HEK293 (cell line): ENCODE data around the gene DNAL4.

Experiments used
- CTCF ChIA-PET: fragments of 350-600 bp; formaldehyde crosslinking; extraction: SDS; loops from one replicate; lab custom pipeline; 2021; ENCODE audit warnings: antibody characterized with exemption; lab: Yijun Ruan, JAX
- POLR2A ChIA-PET: fragments of 300-600 bp; formaldehyde crosslinking; extraction: SDS; loops from one replicate; lab custom pipeline; 2020; ENCODE audit warnings: antibody characterized with exemption, inconsistent platforms; lab: Yijun Ruan, JAX
- H3K27ac ChIP-seq: fragments of 200-500 bp; sonication (Bioruptor generic); 2 replicates; pipeline ENCODE4 v1.5.1; 2014; ENCODE audit warnings: low read depth, low read length, control low read depth, inconsistent platforms; ENCODE audit errors: extremely low read depth
- H3K36me3 ChIP-seq, 2 experiments: fragments of 200-500 bp in 1 of 2; sonication (Bioruptor generic) in 1 of 2; 1 replicate in 1 of 2; 2 replicates in 1 of 2; pipeline ENCODE4 v1.5.1; 2014 to 2017; ENCODE audit warnings: inconsistent platforms in 2 of 2, low read length in 2 of 2; ENCODE audit not compliant: control insufficient read depth in 2 of 2, insufficient read depth in 1 of 2
- H3K4me1 ChIP-seq: fragments of 200-500 bp; sonication (Bioruptor generic); 2 replicates; pipeline ENCODE4 v1.5.1; 2014; ENCODE audit warnings: mild to moderate bottlenecking, low read length, inconsistent platforms; ENCODE audit not compliant: control insufficient read depth, insufficient read depth
- H3K4me3 ChIP-seq: 2 replicates; pipeline ENCODE4 v1.5.1; 2011; ENCODE audit warnings: low read depth, mild to moderate bottlenecking, control low read depth, low read length, moderate library complexity
- H3K9me3 ChIP-seq: fragments of 200-500 bp; sonication (Bioruptor generic); 2 replicates; pipeline ENCODE4 v1.5.1; 2014; ENCODE audit warnings: low read depth, low read length, inconsistent platforms; ENCODE audit not compliant: control insufficient read depth, insufficient read depth
- BCL11A ChIP-seq: fragments of 450-650 bp; formaldehyde crosslinking; IDR thresholded peaks from 2 replicates; pipeline ENCODE4 v1.5.1; 2016; ENCODE audit warnings: low read depth, missing biosample characterization, missing genetic modification characterization
- KLF9 ChIP-seq: fragments of 450-650 bp; formaldehyde crosslinking; IDR thresholded peaks from 2 replicates; pipeline ENCODE4 v1.5.1; 2016; ENCODE audit warnings: missing biosample characterization, missing genetic modification characterization, low read depth
- SP2 ChIP-seq: fragments of 450-650 bp; formaldehyde crosslinking; IDR thresholded peaks from 2 replicates; pipeline ENCODE4 v1.5.1; 2016; ENCODE audit warnings: missing biosample characterization, missing genetic modification characterization
- SP3 ChIP-seq: fragments of 450-650 bp; formaldehyde crosslinking; IDR thresholded peaks from 2 replicates; pipeline ENCODE4 v1.5.1; 2016; ENCODE audit warnings: missing biosample characterization, missing genetic modification characterization
- ZBTB7A ChIP-seq: fragments of 450-650 bp; formaldehyde crosslinking; IDR thresholded peaks from 2 replicates; pipeline ENCODE4 v1.5.1; 2016; ENCODE audit warnings: low read depth, missing biosample characterization, missing genetic modification characterization
- ZFHX2 ChIP-seq: fragments of 450-650 bp; formaldehyde crosslinking; conservative IDR thresholded peaks from 2 replicates; pipeline ENCODE4 v1.5.1; 2016; ENCODE audit warnings: missing biosample characterization, missing genetic modification characterization
- ZIC2 ChIP-seq: fragments of 450-650 bp; formaldehyde crosslinking; IDR thresholded peaks from 2 replicates; pipeline ENCODE4 v1.5.1; 2016; ENCODE audit warnings: missing biosample characterization, missing genetic modification characterization
- ZNF132 ChIP-seq: fragments of 450-650 bp; formaldehyde crosslinking; IDR thresholded peaks from 2 replicates; pipeline ENCODE4 v1.5.1; 2017; ENCODE audit warnings: missing biosample characterization, missing genetic modification characterization, borderline replicate concordance
- ZNF140 ChIP-seq: fragments of 450-650 bp; formaldehyde crosslinking; IDR thresholded peaks from 2 replicates; pipeline ENCODE4 v1.5.1; 2016; ENCODE audit warnings: missing biosample characterization, missing genetic modification characterization
- ZNF266 ChIP-seq: fragments of 450-650 bp; formaldehyde crosslinking; IDR thresholded peaks from 2 replicates; pipeline ENCODE4 v1.5.1; 2016; ENCODE audit warnings: missing biosample characterization, missing genetic modification characterization, low read depth
- ZNF354C ChIP-seq: fragments of 450-650 bp; formaldehyde crosslinking; IDR thresholded peaks from 2 replicates; pipeline ENCODE4 v1.5.1; 2016; ENCODE audit warnings: missing biosample characterization, missing genetic modification characterization, low read depth, borderline replicate concordance
- ZNF426 ChIP-seq: fragments of 450-650 bp; formaldehyde crosslinking; IDR thresholded peaks from 2 replicates; pipeline ENCODE4 v1.5.1; 2017; ENCODE audit warnings: missing biosample characterization, missing genetic modification characterization, mild to moderate bottlenecking, inconsistent platforms, moderate library complexity
- ZNF596 ChIP-seq: fragments of 450-650 bp; IDR thresholded peaks from 2 replicates; pipeline ENCODE4 v1.5.0; 2018; ENCODE audit warnings: missing biosample characterization, mild to moderate bottlenecking, missing genetic modification characterization, moderate library complexity
- ZNF629 ChIP-seq: fragments of 450-650 bp; formaldehyde crosslinking; IDR thresholded peaks from 2 replicates; pipeline ENCODE4 v1.5.1; 2017; ENCODE audit warnings: missing biosample characterization, missing genetic modification characterization
- ZNF707 ChIP-seq: fragments of 450-650 bp; formaldehyde crosslinking; IDR thresholded peaks from 2 replicates; pipeline ENCODE4 v1.5.1; 2016; ENCODE audit warnings: missing biosample characterization, missing genetic modification characterization
- ZNF792 ChIP-seq: fragments of 450-650 bp; formaldehyde crosslinking; IDR thresholded peaks from 2 replicates; pipeline ENCODE4 v1.5.1; 2016; ENCODE audit warnings: missing biosample characterization, missing genetic modification characterization
- ZSCAN30 ChIP-seq: fragments of 450-650 bp; IDR thresholded peaks from 2 replicates; pipeline ENCODE4 v1.5.1; 2018; ENCODE audit warnings: missing biosample characterization, mild to moderate bottlenecking, missing genetic modification characterization, moderate library complexity
- TF ChIP-seq, protein P1 (sequence below): fragments of 450-650 bp; formaldehyde crosslinking; IDR thresholded peaks from 2 replicates; pipeline ENCODE4 v1.5.1; 2016; ENCODE audit warnings: missing biosample characterization, missing genetic modification characterization
- TF ChIP-seq, protein P2 (sequence below): fragments of 450-650 bp; formaldehyde crosslinking; IDR thresholded peaks from 2 replicates; pipeline ENCODE4 v1.5.1; 2017; ENCODE audit warnings: missing biosample characterization, missing genetic modification characterization
- TF ChIP-seq, protein P3 (sequence below): fragments of 450-650 bp; formaldehyde crosslinking; IDR thresholded peaks from 2 replicates; pipeline ENCODE4 v1.5.1; 2016; ENCODE audit warnings: missing biosample characterization, missing genetic modification characterization

Gene DNAL4

DNA sequence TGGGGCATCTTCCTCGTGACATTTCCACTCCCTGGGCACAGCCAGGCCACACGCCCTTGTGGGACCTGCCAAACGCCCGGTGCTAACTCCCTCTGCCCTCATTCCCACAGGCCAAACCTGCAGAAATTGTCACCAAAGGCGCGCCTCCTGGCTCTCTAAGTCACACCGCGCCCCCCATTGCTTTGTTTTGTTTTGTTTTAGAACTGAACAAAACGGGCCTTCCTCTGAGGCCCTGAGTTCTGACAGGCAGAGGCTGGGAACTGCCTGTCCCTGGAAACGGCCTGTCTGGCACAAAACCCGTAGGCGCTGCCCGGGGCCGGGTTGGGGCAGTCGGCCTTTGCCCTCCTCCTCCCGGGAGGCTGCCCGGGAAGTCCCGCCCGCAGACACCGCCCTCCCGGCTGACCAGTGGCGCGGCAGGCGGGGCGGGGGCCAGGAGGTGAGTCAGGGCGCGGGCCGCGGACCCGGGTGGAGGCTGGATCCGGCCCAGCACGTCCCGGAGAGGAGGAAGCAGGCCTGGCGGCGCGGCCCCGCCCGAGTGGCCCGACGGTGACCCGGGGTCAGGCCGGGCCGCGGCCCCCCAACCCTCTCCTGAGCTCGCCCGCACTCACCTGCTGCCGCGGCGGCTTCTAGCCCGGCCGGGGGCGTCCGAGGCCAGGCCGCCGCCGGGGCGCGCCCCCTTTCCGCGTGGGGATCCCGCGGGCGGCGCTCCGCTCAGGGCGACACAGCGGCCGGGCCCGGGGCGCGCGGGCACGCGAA lies 38.6 kb downstream of the DNAL4 start (continued):
- TF ChIP-seq ZNF140 (no peak), ZNF132 (tag by site-specific recombination) (no peak), ZNF792 (tag by site-specific recombination) (no peak), ZNF266 (tag by site-specific recombination) (no peak), ZNF596 (no peak), ZNF629 (peak; percentile 58), ZSCAN30 (tag by site-specific recombination) (peak; percentile 22; the same call in 1 of the 2 replicates), SP2 (tag by site-specific recombination) (peak; percentile 81), ZFHX2 (0 out of 2 replicates have a peak, but pooled peaks have one; percentile 8), SP3 (peak; percentile 63)
- TF ChIP-seq, protein P1, sequence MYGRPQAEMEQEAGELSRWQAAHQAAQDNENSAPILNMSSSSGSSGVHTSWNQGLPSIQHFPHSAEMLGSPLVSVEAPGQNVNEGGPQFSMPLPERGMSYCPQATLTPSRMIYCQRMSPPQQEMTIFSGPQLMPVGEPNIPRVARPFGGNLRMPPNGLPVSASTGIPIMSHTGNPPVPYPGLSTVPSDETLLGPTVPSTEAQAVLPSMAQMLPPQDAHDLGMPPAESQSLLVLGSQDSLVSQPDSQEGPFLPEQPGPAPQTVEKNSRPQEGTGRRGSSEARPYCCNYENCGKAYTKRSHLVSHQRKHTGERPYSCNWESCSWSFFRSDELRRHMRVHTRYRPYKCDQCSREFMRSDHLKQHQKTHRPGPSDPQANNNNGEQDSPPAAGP (tag by site-specific recombination) = peak; percentile 34; the same call in 1 of the 2 replicates
- TF ChIP-seq, all 188 proteins: peak for 23

DNA sequence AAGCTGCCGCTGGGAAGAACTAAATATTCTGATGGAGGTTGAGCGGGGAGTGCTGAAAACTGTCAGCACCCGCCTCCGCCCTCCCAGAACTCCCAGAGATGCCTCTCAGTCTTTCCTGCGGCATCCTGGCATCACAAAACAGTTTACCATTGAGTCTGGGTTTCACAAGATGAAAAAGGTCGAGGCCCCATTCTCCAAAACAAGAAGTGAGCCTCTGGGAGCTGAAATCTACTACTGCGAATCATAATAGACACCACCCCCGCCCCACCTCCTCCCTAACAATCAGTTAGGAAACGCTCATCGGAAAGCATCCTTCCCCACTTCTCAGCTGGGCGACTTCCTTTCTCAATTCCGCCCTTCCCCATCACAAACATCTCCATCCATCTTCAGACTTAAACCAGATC lies 39.2 kb downstream of the DNAL4 start:
- Histone ChIP-seq H3K4me1 (peaks cover 9% of the 10 kb centered on the region), H3K36me3 (peaks cover 6 to 40% of the 10 kb centered on the region in 2 experiments; a peak in 2 of 3 replicates)
- CTCF ChIA-PET = interaction anchor here (0.7 to 1.6 kb wide), 4 partner anchors 14 to 116 kb away, joined by 3 to 5 read pairs (median 4); no protein-coding TSS in a partner anchor
- TF ChIP-seq BCL11A (no peak), ZNF426 (tag by site-specific recombination) (no peak), ZIC2 (no peak), ZBTB7A (tag by site-specific recombination) (no peak), ZNF707 (tag by site-specific recombination) (no peak), KLF9 (tag by site-specific recombination) (no peak), ZNF354C (no peak)
- TF ChIP-seq, protein P2, sequence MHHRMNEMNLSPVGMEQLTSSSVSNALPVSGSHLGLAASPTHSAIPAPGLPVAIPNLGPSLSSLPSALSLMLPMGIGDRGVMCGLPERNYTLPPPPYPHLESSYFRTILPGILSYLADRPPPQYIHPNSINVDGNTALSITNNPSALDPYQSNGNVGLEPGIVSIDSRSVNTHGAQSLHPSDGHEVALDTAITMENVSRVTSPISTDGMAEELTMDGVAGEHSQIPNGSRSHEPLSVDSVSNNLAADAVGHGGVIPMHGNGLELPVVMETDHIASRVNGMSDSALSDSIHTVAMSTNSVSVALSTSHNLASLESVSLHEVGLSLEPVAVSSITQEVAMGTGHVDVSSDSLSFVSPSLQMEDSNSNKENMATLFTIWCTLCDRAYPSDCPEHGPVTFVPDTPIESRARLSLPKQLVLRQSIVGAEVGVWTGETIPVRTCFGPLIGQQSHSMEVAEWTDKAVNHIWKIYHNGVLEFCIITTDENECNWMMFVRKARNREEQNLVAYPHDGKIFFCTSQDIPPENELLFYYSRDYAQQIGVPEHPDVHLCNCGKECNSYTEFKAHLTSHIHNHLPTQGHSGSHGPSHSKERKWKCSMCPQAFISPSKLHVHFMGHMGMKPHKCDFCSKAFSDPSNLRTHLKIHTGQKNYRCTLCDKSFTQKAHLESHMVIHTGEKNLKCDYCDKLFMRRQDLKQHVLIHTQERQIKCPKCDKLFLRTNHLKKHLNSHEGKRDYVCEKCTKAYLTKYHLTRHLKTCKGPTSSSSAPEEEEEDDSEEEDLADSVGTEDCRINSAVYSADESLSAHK (tag by site-specific recombination) = peak; percentile 72; the same call in 1 of the 2 replicates
- TF ChIP-seq, protein P3, sequence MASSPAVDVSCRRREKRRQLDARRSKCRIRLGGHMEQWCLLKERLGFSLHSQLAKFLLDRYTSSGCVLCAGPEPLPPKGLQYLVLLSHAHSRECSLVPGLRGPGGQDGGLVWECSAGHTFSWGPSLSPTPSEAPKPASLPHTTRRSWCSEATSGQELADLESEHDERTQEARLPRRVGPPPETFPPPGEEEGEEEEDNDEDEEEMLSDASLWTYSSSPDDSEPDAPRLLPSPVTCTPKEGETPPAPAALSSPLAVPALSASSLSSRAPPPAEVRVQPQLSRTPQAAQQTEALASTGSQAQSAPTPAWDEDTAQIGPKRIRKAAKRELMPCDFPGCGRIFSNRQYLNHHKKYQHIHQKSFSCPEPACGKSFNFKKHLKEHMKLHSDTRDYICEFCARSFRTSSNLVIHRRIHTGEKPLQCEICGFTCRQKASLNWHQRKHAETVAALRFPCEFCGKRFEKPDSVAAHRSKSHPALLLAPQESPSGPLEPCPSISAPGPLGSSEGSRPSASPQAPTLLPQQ (tag by site-specific recombination) = no peak
- TF ChIP-seq, all 188 proteins: peak for 1
- peak overlapping the region; percentile 97 for H3K27ac ChIP-seq
- POLR2A ChIA-PET = interaction anchor here (0.7 kb wide), 1 partner anchor 14 kb away, joined by 5 read pairs; no protein-coding TSS in a partner anchor
- no peaks in the 10 kb centered on the region for H3K9me3 ChIP-seq
- peak overlapping the region; percentile 71 for H3K4me3 ChIP-seq
